ENCODE data around the gene ABCG1.

DNA sequence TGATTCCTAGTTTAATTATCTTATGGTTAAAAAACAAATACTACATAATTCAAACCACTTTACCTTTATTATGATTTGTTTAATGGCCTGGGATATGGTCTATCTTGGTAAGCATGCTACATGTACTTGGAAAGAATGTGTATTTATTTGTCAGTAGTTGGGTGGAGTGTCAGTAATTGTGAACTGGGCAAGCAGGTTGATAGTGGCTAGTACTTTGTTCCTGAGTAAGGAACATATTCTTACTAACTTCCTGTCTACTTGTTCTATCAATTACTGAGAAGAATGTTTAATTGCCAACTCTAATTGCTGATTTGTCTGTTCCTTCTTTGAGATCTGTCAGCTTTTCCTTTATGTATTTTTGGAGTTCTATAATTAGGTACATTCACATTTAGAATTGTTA, 49.2 kb upstream of the ABCG1 start:
- TF ChIP-seq, protein P1, sequence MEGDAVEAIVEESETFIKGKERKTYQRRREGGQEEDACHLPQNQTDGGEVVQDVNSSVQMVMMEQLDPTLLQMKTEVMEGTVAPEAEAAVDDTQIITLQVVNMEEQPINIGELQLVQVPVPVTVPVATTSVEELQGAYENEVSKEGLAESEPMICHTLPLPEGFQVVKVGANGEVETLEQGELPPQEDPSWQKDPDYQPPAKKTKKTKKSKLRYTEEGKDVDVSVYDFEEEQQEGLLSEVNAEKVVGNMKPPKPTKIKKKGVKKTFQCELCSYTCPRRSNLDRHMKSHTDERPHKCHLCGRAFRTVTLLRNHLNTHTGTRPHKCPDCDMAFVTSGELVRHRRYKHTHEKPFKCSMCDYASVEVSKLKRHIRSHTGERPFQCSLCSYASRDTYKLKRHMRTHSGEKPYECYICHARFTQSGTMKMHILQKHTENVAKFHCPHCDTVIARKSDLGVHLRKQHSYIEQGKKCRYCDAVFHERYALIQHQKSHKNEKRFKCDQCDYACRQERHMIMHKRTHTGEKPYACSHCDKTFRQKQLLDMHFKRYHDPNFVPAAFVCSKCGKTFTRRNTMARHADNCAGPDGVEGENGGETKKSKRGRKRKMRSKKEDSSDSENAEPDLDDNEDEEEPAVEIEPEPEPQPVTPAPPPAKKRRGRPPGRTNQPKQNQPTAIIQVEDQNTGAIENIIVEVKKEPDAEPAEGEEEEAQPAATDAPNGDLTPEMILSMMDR (IDR thresholded peaks at IDR 0.05): no peak
- no peak for TF ChIP-seq POLR2A (IDR thresholded peaks at IDR 0.05)
